HG02938 (cell line): ENCODE results near the gene CXCL16.
"Not testable (repeated sequence)": the region's sequence is repeated elsewhere in the genome, so short reads cannot be mapped to it uniquely, and the experiment has no call there.

ENCODE experiments used
- ATAC-seq: cut with Tn5 transposase; IDR thresholded peaks from one replicate; pipeline ENCODE4 v1.9.1; 2021; ENCODE audit warnings: mild to moderate bottlenecking, moderate library complexity; ENCODE audit not compliant: unreplicated experiment

CXCL16 gene

DNA sequence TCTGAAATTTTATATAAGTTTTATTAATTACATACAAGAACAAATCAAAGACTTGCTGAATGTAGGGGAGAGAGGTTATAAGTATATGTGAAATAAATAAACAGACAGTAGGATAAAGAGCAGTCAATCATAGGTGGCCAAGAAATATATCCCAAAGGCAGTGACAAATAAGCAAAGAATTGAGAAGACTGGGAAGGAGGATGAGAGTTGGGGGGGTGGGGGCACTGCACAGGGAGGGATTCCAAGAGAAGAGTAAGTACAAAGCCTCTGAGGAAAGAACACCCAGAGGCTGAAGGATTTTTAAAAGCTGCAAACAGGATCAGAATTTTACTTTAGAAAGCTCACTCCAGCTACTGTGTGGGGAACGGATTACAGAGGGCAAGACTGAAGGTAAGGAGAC is 38.6 kb downstream of the CXCL16 start:
- no peak for ATAC-seq

DNA sequence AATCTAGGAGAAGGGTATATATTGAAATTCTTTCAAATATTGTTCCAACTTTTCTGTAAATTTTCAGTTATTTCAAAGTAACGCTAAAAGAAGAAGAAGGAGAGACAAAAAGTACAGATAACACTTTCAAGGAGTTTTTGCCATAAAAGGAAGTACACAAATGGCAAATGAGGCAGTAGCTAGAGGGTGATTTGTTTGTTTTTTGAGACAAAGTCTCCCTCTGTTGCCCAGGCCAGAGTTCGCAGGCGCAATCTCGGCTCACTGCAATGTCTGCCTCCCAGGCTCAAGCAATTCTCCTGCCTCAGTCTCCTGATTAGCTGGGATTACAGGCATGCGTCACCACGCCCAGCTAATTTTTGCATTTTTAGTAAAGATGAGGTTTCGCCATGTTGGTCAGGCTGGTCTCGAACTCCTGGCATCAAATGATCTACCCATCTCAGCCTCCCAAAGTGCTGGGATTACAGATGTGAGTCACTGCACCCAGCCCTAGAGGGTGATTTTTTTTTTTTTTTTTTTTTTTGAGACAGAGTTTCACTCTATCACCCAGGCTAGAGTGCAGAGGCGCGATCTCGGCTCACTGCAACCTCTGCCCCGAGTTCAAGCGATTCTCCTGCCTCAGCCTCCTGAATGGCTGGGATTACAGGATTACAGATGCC is 40.2 kb downstream of the CXCL16 start:
- not testable (repeated sequence) for ATAC-seq

DNA sequence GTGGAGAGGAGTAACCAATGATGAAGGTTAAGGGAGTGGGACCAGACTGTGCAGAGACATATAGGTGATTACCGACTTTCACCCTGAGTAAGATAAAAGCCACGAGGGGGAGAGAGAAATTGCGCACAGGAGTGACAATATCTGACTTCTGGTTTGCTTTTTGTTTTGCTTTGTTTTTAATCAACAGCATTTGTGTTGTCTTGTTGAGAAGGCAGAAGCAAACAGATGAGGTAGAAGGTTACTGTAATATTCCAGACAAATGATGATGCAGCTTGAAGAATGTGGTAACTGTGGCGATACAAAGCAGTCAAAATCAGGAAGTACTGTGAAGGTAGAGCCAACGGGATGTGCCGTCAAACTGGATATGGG is 43.3 kb downstream of the CXCL16 start:
- no peak for ATAC-seq

DNA sequence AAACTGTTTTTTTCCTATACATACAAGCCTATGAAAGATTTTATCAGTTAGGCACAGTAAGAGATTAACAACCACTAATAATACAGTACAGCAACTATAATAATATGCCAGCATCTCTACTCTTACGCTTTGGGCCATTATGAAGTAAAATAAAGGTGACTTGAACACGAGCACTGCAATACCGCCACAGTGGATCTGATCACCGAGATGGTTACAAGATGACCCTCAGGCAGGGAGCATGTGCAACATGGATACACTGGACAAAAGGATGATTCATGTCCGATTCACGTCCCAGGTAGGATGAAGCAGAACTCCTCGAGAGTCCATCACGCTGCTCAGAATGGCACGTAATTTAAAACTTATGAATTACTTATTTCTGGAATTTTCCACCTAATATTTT is 46.3 kb downstream of the CXCL16 start:
- ATAC-seq = no peak

DNA sequence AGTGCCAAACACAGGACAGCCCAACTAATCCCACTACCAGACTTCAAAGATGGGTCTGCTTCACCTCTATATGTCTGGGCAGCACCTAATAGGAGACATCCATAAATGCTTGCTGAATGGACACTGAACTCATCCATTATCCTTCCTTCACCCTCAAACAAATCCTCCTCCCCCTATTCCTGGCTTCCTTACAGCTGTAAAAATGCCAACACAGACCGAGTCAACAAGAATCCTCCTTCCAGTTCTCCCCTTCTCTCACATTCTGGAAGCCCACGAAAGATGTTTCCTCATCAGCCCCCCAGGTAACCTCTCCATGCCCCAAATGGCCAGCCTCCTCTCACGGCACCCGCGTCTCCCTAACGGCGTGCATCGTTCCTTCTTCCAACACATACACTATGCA is 48.0 kb downstream of the CXCL16 start:
- no peak for ATAC-seq

DNA sequence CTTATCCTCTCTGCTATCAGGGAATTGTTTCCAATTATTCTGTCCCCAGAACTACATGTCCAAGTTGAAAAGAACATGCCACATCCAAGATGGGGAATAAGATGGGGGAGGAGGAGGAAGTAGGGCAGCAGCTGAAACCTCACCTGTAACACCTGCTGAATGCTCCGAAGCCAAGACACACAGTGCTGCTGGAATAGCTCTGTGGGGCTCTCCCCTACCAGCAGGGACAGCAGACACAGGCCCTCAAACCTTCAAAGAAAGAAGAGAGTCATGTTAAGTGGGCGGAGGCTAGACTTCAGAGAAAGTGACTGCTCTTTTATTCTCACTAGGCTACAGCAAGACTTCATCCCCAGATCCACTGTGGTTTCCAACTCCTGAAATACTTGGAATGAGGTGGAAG is 49.0 kb downstream of the CXCL16 start:
- no peak for ATAC-seq

DNA sequence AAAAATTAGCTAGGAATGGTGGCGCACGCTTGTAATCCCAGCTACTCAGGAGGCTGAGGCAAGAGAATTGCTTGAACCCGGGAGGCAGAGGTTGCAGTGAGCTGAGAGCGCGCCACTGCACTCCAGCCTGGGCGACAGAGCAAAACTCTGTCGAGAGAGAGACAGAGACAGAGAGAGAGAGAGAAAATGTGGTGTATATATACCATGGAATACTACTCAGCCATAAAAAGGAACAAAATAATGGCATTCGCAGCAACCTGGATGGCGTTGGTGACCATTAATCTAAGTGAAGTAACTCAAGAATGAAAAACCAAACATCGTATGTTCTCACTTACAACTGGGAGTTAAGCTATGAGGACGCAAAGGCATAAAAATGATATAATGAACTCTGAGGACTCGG is 49.9 kb downstream of the CXCL16 start:
- ATAC-seq = not testable (repeated sequence)

DNA sequence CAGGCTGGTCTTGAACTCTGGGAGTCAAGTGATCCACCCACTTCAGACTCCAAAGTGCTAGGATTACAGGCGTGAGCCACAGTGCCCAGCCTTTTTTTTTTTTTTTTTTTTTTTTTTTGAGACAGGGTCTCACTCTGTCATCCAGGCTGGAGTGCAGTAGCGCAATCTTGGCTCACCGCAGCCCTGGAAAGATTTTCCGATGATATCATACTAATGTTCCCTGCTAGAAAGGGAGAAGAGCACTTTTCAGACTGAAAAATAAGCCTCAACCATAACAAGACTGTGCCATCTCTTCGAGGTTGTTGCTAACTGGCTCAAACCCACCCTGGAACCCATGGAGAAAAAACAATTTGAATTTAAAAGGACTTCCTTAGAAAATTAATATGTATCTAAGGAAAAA is 56.0 kb downstream of the CXCL16 start:
- not testable (repeated sequence) for ATAC-seq
